Occipital lobe (tissue), 3 donors: ENCODE results near the gene CCDC171. TPM values are rescaled to one million over a fixed set of nuclear protein-coding genes. Genes with fewer than 3 reads are reported as not detected.

Experiments
- DNase-seq: peaks from one replicate; lab custom pipeline; 2025; lab: John Stamatoyannopoulos, UW
- small RNA-seq: library from RNA; depleted of rRNA; stranded (forward); fragments of <200 nt; gene quantifications from one replicate; pipeline ENCODE3, GENCODE V24; 2014
- total RNA-seq: library from RNA; depleted of rRNA; stranded (reverse); fragments of >200 nt; gene quantifications from one replicate; pipeline ENCODE4 v1.2.3, GENCODE V29; 2014

The CCDC171 gene
- total RNA-seq, 1 donor from 2014 or later = 56.5 TPM

- DNase-seq = no peak
Observed at GRCh38 chr9:15982182-15982581, 429.3 kb downstream of the CCDC171 start.

GRCh38 chr9:15999422-16000339 lies 446.8 kb downstream of the CCDC171 start:
- DNase-seq = no peak

- no peak for DNase-seq
Observed at GRCh38 chr9:16000811-16001210, 448.0 kb downstream of the CCDC171 start.

GRCh38 chr9:16001856-16002255 lies 449.0 kb downstream of the CCDC171 start:
- no peak for DNase-seq

GRCh38 chr9:16002816-16003215 lies 450.0 kb downstream of the CCDC171 start:
- DNase-seq = no peak

GRCh38 chr9:16003785-16004184 lies 450.9 kb downstream of the CCDC171 start:
- DNase-seq = no peak

GRCh38 chr9:16004613-16005012 lies 451.8 kb downstream of the CCDC171 start:
- no peak for DNase-seq

- DNase-seq = no peak
Observed at GRCh38 chr9:16010221-16010620, 457.4 kb downstream of the CCDC171 start.

GRCh38 chr9:16012621-16013020 lies 459.8 kb downstream of the CCDC171 start:
- DNase-seq = no peak

- no peak for DNase-seq
Observed at GRCh38 chr9:16013366-16013765, 460.5 kb downstream of the CCDC171 start.

- no peak for DNase-seq
Observed at GRCh38 chr9:16013826-16014225, 461.0 kb downstream of the CCDC171 start.

- no peak for DNase-seq
Observed at GRCh38 chr9:16022228-16022627, 469.4 kb downstream of the CCDC171 start.

- DNase-seq = no peak
Observed at GRCh38 chr9:16023446-16023845, 470.6 kb downstream of the CCDC171 start.

Small RNAs within 50 kb of the gene (small RNA-seq; reads per million reads assigned to genes)
- gene AL513423.1 (not detected), gene HMGN2P16 (not detected), gene RN7SL98P (not detected), gene RNU6-14P (not detected), gene RNU6-246P (not detected)

Other genes with a start within 250 kb of the CCDC171 start
- 6.9 TPM for gene TTC39B, start 245.8 kb upstream of the CCDC171 start, total RNA-seq
- 80.5 TPM for gene SNAPC3, start 130.2 kb upstream of the CCDC171 start, total RNA-seq
- 160 TPM for gene PSIP1, start 42.1 kb upstream of the CCDC171 start, total RNA-seq